Embryonic facial prominence (tissue), 1 donor: ENCODE data around the gene PROM1.

Source experiments
- DNase-seq: peaks from one replicate; pipeline ENCODE4 v3.0.0-alpha.2; 2016; ENCODE audit errors: extremely low spot score

PROM1 gene

DNA sequence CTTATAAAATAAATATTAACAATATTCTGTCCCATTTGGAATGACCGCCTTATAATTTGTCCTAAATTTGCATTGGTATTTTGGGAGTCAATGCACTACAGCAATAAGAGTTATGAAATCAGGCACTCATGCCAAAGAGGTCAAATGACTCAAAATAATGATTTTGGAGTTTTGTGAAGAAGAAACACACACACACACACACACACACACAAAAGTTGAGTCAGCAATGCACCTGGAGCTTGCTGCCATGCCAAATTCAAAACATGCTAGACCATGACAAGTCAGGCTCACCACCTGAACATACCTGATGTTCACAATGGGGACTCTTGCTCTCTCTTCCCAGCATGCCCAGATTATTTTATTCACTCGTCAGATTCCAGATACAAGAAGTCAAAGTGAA is 56.7 kb downstream of the PROM1 start:
- DNase-seq, result no peak

GRCh38 chr4:16026160-16026761 is 57.6 kb downstream of the PROM1 start:
- DNase-seq, result no peak

DNA sequence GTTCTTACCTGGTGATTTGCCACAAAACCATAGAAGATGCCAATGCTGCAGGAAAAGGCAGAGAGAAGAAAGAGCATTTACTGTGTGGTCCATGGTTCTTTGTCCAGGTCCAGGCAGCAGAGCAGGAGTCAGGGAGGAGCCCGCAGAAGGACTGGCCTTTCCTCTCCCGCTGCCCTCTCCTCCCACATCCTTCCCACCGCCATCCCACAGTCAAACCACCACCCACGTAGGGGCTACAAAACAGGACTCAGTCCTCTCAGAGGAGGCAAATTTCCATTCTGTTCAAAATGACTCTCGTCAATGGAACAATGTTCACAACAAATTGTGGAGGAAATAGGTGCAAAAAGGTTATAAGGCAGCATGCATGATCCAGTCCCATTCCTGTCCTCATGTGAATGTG is 58.6 kb downstream of the PROM1 start:
- DNase-seq, result no peak

- DNase-seq, result no peak
Observed at GRCh38 chr4:16023776-16024408, 59.9 kb downstream of the PROM1 start.

DNA sequence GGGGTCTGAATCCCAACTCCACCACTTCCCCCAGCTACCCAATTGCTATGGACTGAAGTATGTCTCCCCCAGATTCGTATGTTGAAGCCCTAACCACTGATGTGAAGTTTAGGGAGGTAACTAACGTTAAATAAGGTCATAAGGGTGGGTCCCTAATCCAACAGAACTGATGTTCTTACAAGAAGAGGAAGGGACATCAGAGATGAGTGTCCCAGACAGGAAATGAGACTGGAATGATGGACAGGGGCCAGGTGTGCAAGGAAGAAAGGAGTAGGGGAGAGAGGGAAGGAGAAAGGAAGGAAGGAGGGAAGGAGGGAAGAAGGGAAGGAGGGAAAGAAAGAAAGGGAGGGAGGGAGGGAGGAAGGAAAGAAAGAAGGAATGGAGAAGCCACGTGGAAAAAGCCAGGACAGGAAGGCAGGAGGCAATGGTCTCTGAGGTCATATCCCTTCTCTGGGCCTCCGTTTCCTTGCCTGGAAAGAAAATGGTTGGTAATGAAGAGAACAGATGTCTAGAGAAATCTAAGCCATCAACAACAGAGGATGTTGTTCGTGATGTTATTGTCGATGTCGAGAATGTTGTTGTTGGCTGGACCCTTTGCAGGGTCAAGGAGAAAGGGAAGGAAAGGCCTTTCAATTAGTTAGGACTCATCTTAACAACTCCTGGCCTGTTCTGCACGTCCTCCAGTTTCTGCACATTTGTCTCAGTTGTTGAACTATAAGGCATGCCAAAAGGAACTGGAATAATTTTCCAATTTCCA is 61.8 kb downstream of the PROM1 start:
- no peak for DNase-seq

- no peak for DNase-seq
Observed at GRCh38 chr4:16019649-16020048, 64.2 kb downstream of the PROM1 start.

DNA sequence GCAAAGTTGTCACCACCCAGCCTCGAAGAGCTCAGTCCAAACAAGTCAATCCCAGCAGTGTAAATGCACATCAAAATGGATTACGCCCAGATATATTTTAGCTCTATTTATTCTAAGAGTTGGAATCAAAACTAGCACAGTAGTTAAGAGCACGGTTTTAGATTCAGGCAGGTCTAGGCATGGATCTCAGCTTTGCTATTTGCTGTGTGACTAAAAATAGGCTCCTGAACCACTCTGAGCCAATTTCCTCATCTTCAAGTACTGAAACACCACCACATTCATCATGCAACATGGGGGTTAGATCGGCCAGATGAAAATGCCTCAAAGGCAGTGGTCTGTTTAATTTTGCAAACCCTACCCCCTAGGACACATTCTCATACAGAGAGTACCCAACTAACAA is 65.0 kb downstream of the PROM1 start:
- DNase-seq, result no peak

- no peak for DNase-seq
Observed at GRCh38 chr4:16018061-16018676, 65.7 kb downstream of the PROM1 start.

GRCh38 chr4:16016536-16016935 is 67.3 kb downstream of the PROM1 start:
- no peak for DNase-seq

- no peak for DNase-seq
Observed at GRCh38 chr4:16011173-16011572, 72.7 kb downstream of the PROM1 start.

DNA sequence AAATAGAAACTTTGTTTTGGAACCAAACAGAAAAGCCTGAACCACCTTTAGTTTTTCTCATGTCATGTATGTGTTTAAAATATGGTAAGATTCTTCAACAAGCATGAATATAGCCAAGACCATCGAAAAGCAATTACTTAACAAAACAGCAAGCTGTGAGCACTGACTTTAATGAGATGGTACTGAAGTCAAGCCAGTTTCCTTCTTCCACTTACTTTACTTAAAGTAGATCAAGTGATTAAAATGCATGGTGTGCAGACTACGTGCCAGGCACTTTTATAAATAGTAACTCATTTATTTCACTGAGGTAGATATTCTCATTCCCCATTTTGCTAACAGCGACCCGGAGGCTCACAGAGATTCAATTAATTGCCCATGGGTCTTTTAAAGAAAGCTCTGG is 74.7 kb downstream of the PROM1 start:
- DNase-seq, result no peak

DNA sequence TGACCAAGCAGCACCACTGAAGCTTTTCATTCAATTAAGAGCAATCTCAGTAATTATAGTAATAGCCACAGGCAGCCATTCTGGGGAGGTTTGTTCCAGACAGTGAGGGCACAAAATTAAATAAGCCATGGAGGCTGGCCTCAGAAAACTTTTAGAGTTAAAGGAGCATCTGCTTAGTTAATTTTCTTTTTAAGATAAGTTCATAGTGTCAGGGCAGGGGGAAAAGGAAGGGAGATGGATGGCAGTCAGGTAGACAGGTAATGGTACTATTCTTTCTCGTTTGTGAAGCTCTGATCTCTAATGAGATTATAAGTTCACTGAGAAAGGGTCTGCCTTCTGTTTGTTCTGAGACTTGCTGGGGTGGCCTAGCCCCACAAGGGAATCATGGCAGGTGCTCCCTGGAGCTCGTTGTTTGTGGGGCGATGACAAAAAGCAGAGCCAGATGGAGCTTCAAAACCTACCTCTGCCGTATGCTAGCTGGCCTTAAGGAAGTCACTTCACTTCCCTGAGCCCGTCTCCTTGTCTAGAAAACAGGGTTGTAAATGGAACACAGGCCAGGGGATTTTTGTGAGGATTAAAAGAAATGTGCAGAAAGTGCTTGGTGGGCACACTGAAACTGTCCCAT is 76.2 kb downstream of the PROM1 start:
- DNase-seq, result no peak

- DNase-seq, result no peak
Observed at GRCh38 chr4:16006771-16007446, 76.9 kb downstream of the PROM1 start.

DNA sequence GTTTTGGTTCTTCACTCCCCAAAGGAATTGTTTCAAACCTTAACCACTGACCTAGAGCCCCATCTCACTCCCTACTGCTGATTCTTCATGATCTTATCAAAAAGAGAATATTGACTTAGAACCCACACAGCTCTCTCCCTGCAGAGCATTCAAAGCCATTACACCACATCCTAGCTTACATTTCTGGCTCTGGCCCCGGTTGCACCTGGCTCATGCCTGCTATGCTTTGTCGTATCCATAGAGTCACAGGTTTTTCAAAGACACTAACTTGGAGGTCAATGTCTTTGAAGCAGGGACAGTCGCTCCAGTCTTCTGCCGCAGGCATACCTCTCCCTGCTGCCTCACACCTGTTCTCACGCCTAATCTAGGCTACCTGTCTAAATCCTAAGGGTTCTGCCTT is 78.1 kb downstream of the PROM1 start:
- DNase-seq, result no peak

DNA sequence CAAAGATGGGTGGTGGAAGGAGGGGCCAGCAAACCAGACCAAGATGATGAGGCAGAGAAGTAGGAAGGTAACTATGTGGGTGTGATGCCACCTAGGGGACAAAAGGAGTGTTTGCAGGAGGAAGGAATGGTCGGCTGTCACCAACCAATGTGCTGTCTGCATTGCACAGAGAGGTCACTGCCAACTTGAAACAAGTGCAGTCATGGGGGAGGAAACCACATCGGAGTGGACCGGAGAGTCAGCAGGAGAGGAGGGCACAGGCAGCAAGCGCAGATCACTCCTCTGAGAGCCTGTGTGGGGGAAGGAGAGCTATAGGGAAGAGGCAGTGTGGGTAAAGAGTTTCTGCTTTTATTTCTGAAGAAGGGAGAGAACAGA is 82.4 kb downstream of the PROM1 start:
- peak; percentile 75 for DNase-seq

DNA sequence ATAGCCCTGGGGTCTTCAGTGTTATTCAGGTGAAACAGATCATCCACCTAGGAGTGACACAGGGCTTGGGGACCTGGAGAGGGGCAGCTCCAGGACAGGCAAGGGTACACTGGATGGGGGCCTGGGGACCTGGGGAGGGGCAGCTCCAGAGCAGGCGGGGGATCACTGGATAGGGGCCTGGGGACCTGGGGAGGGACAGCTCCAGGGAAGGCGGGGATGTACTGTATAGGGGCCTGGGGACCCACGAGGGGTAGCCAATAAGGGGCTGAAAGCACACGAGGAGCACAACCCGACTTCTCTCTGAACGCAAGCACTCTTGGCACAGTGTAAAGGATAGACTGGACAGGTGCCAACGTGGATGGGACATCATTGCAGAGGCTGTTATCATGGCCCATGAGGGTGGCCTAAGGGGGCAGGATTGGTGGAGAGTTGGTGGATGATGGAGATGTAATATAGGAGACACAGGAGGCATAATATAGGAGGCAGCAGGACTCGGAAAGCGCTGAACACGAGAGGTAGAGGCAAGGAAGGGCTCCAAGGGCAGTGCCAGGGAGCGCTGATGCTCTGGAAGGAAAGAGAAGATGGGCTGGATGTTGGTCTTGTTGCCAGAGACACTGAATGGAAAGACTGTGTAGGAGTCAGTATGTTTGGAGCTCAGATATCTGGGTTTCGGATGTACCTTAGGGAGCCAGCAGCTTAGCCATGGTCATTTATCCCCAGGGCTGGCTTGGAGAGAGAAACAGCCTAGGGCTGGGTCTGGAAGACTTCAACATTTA is 82.9 kb downstream of the PROM1 start:
- DNase-seq, result no peak

GRCh38 chr4:15996773-15997172 is 87.0 kb downstream of the PROM1 start:
- DNase-seq, result no peak

- DNase-seq, result no peak
Observed at GRCh38 chr4:15995826-15996225, 88.0 kb downstream of the PROM1 start.

DNA sequence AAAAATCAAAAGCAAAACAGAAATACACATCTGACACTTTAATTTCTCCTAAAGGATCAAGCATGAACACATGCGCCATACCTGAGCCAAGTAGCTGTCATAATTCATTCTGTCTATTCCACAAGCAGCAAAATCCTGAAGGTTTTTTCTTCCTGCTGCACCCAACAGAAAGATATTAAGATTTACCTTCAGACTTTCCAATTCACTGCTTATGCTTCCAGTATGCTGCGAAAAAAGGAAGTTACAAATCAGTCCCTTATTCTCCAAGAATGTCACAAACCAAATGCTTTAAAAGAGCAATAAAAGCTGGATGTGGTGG is 91.7 kb downstream of the PROM1 start:
- DNase-seq, result no peak

DNA sequence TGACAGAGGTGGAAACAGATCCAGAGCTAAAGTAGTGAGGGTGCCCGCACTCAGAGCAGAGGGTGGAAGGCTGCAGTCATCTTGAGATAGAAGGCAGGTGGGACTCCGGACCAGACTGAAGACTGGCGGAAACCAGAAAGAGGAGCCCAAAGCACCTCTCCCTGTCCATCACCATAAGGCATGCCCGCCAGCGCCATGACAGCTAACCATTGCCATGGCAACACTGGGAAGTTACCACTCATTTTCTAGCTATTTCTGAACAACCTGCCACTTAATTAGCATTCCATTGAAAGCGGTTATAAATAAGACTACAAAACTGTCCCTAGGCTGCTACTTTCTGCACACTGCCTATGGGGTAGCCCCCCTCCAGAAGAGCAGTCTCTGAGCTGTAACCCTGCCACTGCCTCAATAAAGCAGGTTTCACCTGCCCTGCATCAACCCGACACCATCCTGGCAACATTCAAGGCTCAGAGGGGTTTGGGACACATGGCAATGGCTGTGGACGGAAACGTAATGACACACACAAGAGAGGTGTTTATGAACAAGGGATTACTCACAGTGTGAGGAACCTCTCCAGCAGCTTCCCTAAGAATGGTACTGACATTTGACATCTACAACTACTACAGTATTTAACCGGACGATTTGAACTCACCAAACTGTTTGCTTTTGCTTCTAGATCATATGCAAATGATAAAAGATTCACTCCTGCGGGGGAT is 93.1 kb downstream of the PROM1 start:
- no peak for DNase-seq

- no peak for DNase-seq
Observed at GRCh38 chr4:15989424-15989823, 94.4 kb downstream of the PROM1 start.
